ENCODE results near the gene UQCRH. TPM values are rescaled to one million over a fixed set of nuclear protein-coding genes. Genes with fewer than 3 reads are reported as not detected.
"Not testable (repeated sequence)": the region's sequence is repeated elsewhere in the genome, so short reads cannot be mapped to it uniquely, and the experiment has no call there.

UQCRH gene
- total RNA-seq, 1 experiment from 2014 or later: 663 TPM

- H3K36me3 Mint-ChIP-seq; H3K27ac Mint-ChIP-seq; ATAC-seq; H3K27me3 Mint-ChIP-seq (ENCODE audit: low read depth); POLR2A ChIA-PET; H3K4me3 Mint-ChIP-seq; CTCF ChIA-PET; H3K9me3 Mint-ChIP-seq; DNase-seq (ENCODE audit: low spot score): not testable (repeated sequence)
- peaks cover 18% of the 10 kb centered on the region for H3K4me1 Mint-ChIP-seq
These were observed 18.7 kb downstream of the UQCRH start for GRCh38 chr1:46322191-46322590.

- ATAC-seq; H3K4me3 Mint-ChIP-seq; POLR2A ChIA-PET; CTCF ChIA-PET; DNase-seq (ENCODE audit: low spot score); H3K36me3 Mint-ChIP-seq; H3K9me3 Mint-ChIP-seq; H3K27me3 Mint-ChIP-seq (ENCODE audit: low read depth); H3K27ac Mint-ChIP-seq: not testable (repeated sequence)
- peaks cover 32% of the 10 kb centered on the region for H3K4me1 Mint-ChIP-seq
These were observed 22.0 kb downstream of the UQCRH start for GRCh38 chr1:46325285-46326076.

GRCh38 chr1:46328182-46328581 is 24.7 kb downstream of the UQCRH start:
- peaks cover 37% of the 10 kb centered on the region for H3K4me1 Mint-ChIP-seq
- H3K9me3 Mint-ChIP-seq; H3K4me3 Mint-ChIP-seq; POLR2A ChIA-PET; H3K27ac Mint-ChIP-seq; ATAC-seq; H3K27me3 Mint-ChIP-seq (ENCODE audit: low read depth); H3K36me3 Mint-ChIP-seq; DNase-seq (ENCODE audit: low spot score): not testable (repeated sequence)
- CTCF ChIA-PET: interaction anchor here (0.6 kb wide), 1 partner anchor 84 kb away, joined by 3 read pairs; no protein-coding TSS in a partner anchor

GRCh38 chr1:46329807-46330206 is 26.3 kb downstream of the UQCRH start:
- CTCF ChIA-PET: interaction anchor here (1.0 kb wide), 1 partner anchor 84 kb away, joined by 3 read pairs; no protein-coding TSS in a partner anchor

GRCh38 chr1:46330381-46330780 is 26.9 kb downstream of the UQCRH start:
- H3K36me3 Mint-ChIP-seq; H3K27me3 Mint-ChIP-seq (ENCODE audit: low read depth); CTCF ChIA-PET; ATAC-seq; DNase-seq (ENCODE audit: low spot score); H3K4me3 Mint-ChIP-seq; H3K9me3 Mint-ChIP-seq; H3K27ac Mint-ChIP-seq; POLR2A ChIA-PET: not testable (repeated sequence)
- peaks cover 37% of the 10 kb centered on the region for H3K4me1 Mint-ChIP-seq

More at GRCh38 chr1:46329807-46330206, 26.3 kb downstream of the UQCRH start:
- peaks cover 37% of the 10 kb centered on the region for H3K4me1 Mint-ChIP-seq
- H3K27ac Mint-ChIP-seq; POLR2A ChIA-PET; ATAC-seq; H3K27me3 Mint-ChIP-seq (ENCODE audit: low read depth); H3K9me3 Mint-ChIP-seq; DNase-seq (ENCODE audit: low spot score); H3K36me3 Mint-ChIP-seq; H3K4me3 Mint-ChIP-seq: not testable (repeated sequence)

- peaks cover 37% of the 10 kb centered on the region for H3K4me1 Mint-ChIP-seq
- H3K9me3 Mint-ChIP-seq; H3K36me3 Mint-ChIP-seq; H3K27me3 Mint-ChIP-seq (ENCODE audit: low read depth); H3K4me3 Mint-ChIP-seq; POLR2A ChIA-PET; DNase-seq (ENCODE audit: low spot score): not testable (repeated sequence)
- peak; percentile 16; the same call in 1 of the 2 replicates for ATAC-seq
- CTCF ChIA-PET: interaction anchor here (2.1 to 2.3 kb wide), 3 partner anchors 10 to 23 kb away, joined by 14 to 66 read pairs (median 17); no protein-coding TSS in a partner anchor
- peak overlapping the region; percentile 35; the same call in 1 of the 2 replicates for H3K27ac Mint-ChIP-seq
These were observed 28.5 kb downstream of the UQCRH start for GRCh38 chr1:46331786-46332540.

- H3K9me3 Mint-ChIP-seq: no peaks in the 10 kb centered on the region
These were observed 30.0 kb downstream of the UQCRH start for GRCh38 chr1:46333300-46334029.

More at GRCh38 chr1:46333300-46334029, 30.0 kb downstream of the UQCRH start:
- H3K27ac Mint-ChIP-seq: peak overlapping the region; percentile 63; the same call in 1 of the 2 replicates
- DNase-seq (ENCODE audit: low spot score) (peak; percentile 38), ATAC-seq (peak; percentile 95)
- CTCF ChIA-PET: interaction anchor here (0.6 to 2.3 kb wide), 26 partner anchors 9 to 271 kb away, joined by 3 to 66 read pairs (median 5); partner anchors contain the start of genes MKNK1 and RAD54L
- no peaks in the 10 kb centered on the region for H3K36me3 Mint-ChIP-seq
- H3K4me1 Mint-ChIP-seq: peaks cover 33% of the 10 kb centered on the region
- TF ChIP-seq ARID4B (CRISPR knock-in tag; IDR thresholded peaks at IDR 0.05; ENCODE audit: borderline replicate concordance) (no peak), ETV6 (CRISPR knock-in tag; IDR thresholded peaks at IDR 0.05) (0 out of 2 replicates have a peak, but pooled peaks have one; percentile 6)
- H3K4me3 Mint-ChIP-seq: no peak overlapping the region
- POLR2A ChIA-PET: interaction anchor here (0.6 to 1.3 kb wide), 4 partner anchors 14 to 722 kb away, joined by 3 to 4 read pairs (median 3); no protein-coding TSS in a partner anchor
- no peaks in the 10 kb centered on the region for H3K27me3 Mint-ChIP-seq (ENCODE audit: low read depth)
